ENCODE results near the gene TMED4.

DNA sequence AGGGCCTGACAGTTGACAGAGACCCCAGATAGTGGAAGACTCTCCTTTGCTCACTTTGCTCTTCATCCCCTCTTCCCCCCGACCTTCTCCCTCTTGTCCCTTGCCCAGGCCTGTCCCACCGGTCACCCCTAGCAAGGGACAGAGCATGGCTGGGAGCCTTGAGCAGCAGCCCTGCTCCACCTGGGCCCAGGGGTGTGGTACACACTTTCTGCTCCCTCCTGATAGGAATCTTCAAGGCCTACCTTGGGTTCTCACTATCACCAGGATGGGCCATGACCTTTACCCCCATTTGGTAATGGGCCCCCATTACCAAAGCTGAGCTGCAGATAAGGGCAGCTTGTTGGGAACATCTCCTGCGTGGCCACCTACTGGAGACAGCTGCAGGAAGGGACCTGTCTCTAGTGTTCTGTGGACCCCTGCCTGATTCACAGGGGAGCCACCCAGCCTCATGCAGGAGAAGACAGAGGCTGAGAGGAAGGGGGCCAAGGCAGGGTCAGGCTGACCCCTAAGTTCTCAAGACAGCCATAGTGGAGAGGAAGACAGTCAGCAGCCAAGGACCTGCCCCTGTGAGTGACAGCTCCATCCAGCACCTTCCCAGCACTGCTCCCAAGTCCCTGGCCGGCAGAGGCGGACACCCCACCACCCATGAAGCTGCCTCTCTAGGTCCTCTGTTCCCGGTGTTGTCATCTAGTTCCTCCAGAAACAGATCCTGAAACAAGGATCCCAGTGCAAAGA lies 40.0 kb downstream of the TMED4 start:
- TF ChIP-seq CREM (IDR thresholded peaks at IDR 0.05; ENCODE audit: low read depth): no peak
- TF ChIP-seq, protein P1, sequence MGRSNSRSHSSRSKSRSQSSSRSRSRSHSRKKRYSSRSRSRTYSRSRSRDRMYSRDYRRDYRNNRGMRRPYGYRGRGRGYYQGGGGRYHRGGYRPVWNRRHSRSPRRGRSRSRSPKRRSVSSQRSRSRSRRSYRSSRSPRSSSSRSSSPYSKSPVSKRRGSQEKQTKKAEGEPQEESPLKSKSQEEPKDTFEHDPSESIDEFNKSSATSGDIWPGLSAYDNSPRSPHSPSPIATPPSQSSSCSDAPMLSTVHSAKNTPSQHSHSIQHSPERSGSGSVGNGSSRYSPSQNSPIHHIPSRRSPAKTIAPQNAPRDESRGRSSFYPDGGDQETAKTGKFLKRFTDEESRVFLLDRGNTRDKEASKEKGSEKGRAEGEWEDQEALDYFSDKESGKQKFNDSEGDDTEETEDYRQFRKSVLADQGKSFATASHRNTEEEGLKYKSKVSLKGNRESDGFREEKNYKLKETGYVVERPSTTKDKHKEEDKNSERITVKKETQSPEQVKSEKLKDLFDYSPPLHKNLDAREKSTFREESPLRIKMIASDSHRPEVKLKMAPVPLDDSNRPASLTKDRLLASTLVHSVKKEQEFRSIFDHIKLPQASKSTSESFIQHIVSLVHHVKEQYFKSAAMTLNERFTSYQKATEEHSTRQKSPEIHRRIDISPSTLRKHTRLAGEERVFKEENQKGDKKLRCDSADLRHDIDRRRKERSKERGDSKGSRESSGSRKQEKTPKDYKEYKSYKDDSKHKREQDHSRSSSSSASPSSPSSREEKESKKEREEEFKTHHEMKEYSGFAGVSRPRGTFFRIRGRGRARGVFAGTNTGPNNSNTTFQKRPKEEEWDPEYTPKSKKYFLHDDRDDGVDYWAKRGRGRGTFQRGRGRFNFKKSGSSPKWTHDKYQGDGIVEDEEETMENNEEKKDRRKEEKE (IDR thresholded peaks at IDR 0.05): no peak
- TF ChIP-seq, protein P2, sequence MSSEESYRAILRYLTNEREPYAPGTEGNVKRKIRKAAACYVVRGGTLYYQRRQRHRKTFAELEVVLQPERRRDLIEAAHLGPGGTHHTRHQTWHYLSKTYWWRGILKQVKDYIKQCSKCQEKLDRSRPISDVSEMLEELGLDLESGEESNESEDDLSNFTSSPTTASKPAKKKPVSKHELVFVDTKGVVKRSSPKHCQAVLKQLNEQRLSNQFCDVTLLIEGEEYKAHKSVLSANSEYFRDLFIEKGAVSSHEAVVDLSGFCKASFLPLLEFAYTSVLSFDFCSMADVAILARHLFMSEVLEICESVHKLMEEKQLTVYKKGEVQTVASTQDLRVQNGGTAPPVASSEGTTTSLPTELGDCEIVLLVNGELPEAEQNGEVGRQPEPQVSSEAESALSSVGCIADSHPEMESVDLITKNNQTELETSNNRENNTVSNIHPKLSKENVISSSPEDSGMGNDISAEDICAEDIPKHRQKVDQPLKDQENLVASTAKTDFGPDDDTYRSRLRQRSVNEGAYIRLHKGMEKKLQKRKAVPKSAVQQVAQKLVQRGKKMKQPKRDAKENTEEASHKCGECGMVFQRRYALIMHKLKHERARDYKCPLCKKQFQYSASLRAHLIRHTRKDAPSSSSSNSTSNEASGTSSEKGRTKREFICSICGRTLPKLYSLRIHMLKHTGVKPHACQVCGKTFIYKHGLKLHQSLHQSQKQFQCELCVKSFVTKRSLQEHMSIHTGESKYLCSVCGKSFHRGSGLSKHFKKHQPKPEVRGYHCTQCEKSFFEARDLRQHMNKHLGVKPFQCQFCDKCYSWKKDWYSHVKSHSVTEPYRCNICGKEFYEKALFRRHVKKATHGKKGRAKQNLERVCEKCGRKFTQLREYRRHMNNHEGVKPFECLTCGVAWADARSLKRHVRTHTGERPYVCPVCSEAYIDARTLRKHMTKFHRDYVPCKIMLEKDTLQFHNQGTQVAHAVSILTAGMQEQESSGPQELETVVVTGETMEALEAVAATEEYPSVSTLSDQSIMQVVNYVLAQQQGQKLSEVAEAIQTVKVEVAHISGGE (CRISPR knock-in tag; IDR thresholded peaks at IDR 0.05): no peak
- TF ChIP-seq, protein P3, sequence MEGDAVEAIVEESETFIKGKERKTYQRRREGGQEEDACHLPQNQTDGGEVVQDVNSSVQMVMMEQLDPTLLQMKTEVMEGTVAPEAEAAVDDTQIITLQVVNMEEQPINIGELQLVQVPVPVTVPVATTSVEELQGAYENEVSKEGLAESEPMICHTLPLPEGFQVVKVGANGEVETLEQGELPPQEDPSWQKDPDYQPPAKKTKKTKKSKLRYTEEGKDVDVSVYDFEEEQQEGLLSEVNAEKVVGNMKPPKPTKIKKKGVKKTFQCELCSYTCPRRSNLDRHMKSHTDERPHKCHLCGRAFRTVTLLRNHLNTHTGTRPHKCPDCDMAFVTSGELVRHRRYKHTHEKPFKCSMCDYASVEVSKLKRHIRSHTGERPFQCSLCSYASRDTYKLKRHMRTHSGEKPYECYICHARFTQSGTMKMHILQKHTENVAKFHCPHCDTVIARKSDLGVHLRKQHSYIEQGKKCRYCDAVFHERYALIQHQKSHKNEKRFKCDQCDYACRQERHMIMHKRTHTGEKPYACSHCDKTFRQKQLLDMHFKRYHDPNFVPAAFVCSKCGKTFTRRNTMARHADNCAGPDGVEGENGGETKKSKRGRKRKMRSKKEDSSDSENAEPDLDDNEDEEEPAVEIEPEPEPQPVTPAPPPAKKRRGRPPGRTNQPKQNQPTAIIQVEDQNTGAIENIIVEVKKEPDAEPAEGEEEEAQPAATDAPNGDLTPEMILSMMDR (IDR thresholded peaks at IDR 0.05 in 2 of 3, conservative IDR thresholded peaks at IDR 0.05 in 1 of 3; ENCODE audit: control insufficient read depth in 2 of 3, extremely low read depth in 1 of 3, insufficient read depth in 1 of 3, low read depth in 3 of 3, low read length in 3 of 3): no peak
- TF ChIP-seq, protein P4, sequence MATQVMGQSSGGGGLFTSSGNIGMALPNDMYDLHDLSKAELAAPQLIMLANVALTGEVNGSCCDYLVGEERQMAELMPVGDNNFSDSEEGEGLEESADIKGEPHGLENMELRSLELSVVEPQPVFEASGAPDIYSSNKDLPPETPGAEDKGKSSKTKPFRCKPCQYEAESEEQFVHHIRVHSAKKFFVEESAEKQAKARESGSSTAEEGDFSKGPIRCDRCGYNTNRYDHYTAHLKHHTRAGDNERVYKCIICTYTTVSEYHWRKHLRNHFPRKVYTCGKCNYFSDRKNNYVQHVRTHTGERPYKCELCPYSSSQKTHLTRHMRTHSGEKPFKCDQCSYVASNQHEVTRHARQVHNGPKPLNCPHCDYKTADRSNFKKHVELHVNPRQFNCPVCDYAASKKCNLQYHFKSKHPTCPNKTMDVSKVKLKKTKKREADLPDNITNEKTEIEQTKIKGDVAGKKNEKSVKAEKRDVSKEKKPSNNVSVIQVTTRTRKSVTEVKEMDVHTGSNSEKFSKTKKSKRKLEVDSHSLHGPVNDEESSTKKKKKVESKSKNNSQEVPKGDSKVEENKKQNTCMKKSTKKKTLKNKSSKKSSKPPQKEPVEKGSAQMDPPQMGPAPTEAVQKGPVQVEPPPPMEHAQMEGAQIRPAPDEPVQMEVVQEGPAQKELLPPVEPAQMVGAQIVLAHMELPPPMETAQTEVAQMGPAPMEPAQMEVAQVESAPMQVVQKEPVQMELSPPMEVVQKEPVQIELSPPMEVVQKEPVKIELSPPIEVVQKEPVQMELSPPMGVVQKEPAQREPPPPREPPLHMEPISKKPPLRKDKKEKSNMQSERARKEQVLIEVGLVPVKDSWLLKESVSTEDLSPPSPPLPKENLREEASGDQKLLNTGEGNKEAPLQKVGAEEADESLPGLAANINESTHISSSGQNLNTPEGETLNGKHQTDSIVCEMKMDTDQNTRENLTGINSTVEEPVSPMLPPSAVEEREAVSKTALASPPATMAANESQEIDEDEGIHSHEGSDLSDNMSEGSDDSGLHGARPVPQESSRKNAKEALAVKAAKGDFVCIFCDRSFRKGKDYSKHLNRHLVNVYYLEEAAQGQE (IDR thresholded peaks at IDR 0.05; ENCODE audit: low read depth, low read length): no peak
